Embryonic facial prominence (tissue), 1 donor: ENCODE data around the gene FBXO7.

ENCODE experiments used
- DNase-seq: peaks from one replicate; pipeline ENCODE4 v3.0.0-alpha.2; 2016; ENCODE audit errors: extremely low spot score

FBXO7 gene

DNA sequence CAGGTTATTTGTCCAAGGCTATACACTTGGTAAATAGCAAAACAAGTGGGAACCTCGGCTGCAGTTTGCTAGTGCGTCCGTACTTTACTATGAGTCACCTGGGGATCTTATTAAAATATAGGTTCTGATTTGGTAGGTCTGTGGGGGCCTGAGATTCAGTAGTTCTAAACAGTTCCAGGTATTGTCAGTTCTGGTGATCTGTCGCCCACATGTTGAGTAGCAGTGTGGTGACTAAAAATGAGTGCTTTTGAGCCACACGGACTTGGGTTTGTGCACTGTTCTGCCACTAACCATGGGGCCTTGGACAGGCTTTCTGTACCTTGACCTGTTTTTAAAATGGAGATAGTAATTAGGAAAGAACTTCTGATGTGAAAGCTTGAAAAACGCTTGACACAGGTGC lies 15.7 kb downstream of the FBXO7 start:
- no peak for DNase-seq

DNA sequence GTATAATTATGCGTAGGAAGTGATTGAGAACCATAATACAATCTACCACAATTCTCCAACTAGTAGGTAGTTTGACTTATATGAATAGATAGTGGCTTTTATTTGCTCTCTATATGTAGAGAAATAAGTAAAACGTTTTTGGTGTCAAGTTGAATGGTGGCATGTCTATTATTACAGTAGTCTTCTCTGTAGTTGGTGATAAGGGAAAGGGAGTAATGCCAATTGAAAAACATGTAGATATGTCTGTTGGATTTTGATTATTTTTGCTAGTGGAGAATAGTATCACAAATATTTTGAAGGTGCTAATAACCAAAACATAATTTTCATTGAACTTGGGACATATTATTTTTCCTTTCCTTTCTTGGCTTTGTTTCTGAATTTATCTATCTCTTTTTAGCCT lies 17.5 kb downstream of the FBXO7 start:
- no peak for DNase-seq

DNA sequence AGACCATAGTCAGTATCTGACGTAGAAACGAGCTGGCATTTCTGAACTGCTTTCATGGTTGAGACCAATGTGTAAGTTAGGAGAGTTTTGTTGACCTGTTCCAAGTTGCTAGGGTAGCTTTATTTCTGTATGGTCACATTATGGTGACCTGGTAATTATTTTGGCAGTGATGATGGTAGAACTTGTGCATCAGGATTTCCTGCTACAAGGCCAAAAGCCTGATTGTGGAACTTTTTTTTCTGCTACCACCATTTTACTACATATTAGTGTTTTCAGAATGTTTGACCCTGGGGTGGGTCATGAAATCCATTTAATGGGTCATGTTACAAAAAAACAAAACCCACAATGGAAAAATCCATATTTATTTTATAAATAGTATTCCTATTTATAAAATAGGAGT lies 18.9 kb downstream of the FBXO7 start:
- no peak for DNase-seq

DNA sequence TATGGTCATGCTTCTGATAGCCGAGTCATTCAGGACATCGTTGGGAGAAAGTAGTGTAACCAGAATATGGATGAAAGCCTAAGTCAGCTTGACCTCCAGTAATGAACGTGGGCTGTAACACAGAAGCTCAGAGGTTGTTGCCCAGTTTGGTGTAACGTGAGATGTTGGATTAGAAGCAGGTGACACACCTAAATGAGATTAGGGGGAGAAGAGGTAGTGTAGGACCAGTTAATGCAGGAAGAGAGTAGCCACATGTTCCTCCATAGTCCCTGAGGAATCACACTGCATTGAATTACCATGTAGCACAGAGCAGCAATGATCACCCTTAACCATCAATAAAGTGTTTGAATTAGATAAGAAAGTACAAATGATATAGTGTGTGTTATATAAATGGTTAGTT lies 20.4 kb downstream of the FBXO7 start:
- no peak for DNase-seq

DNA sequence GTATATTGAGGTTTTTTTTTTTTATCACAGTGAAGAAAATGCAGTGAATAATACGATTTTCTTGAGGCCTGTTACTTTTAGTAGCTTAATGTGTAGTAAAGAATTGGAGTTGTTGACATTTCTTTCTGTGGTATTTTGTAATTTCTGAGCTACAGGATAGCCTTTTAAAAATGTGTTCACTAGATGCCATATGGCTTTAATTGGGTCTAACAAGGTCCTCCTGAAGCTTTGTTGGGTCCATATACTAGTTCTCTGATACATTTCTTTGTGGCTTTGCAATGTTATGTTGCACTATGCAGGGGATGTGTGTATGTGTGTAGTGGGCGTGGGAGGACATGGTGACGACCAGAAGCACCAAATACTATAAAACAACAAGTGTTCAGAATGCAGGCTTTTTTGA lies 25.1 kb downstream of the FBXO7 start:
- no peak for DNase-seq

DNA sequence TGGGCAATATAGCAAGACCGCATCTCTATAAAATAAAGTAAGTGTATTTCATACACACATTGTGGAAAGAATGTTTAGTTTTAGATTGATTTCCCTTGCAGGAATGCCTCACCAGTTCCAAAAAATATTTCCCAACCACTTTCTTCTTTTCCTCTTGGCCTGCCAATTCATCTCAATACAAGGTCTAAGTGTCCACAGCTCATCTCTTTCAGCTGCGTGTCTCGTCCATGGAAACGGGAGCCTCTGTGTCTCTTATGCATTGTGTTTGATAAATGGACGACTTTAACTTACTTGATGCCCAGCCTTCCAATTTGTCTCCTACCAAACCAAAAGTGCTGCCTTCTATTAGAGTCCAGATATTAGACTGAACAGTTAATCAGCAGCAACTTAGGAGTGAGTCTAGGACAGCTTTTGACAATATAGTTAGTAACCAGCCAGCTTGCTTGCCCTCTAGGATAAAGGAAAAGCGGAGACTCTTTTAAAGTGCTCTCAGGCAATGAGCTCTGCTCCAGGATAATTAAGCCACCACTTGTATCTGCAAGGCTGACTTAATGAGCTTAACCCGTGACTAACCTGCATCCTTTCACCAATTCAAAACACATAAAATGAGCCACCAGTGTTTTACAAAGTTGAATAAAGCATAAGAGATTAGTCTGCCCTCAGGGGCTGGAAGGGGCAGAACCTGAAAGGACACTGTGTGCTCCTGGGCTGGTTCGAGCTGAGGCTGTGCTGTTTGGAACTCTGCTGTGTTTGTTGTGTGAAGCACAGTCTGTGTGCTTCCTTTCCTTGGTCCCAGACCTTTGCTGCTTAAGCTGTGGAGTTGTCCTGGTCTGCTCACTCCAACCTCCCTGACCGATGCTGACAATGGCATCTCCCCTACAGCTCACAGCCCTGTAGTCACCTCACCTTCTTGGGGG lies 27.5 kb downstream of the FBXO7 start:
- DNase-seq = no peak

DNA sequence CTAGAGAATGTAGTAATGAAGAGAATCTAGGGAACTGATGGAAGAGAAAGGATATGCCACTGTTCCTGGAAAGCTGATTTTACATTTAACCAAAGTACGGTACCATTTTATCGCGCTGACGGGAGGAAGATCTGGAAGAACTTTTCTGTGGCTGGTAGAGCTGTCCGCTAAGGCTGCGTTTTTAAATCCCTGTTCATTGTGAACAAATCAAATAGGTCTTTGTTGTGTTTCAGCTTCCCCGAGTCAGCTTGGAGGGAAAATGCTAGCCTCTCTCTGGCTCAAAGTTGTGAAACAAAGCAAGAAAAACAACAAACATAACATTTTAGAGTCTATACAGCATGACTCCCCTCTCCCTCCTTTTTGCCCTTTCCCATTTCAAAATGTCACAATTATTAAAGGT lies 34.4 kb downstream of the FBXO7 start:
- DNase-seq = no peak

DNA sequence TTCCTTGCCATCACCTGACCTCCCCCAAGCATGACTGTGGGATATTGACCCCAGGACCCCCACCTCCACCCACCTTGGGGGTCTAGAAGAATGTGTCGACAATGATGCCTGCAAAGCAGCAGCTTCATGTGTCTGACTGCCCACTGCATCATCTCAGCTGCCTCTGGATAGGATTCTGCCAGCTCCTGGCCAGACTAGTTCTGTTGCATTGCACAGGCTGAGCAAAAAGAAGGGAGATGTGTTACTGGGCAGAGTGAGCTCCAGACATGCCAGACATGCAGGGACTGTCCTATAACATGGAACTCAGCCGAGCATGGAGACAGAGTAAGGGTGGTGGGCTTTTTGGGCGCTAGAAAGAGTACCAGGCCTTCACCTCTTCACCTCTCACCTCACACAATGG lies 36.7 kb downstream of the FBXO7 start:
- no peak for DNase-seq

DNA sequence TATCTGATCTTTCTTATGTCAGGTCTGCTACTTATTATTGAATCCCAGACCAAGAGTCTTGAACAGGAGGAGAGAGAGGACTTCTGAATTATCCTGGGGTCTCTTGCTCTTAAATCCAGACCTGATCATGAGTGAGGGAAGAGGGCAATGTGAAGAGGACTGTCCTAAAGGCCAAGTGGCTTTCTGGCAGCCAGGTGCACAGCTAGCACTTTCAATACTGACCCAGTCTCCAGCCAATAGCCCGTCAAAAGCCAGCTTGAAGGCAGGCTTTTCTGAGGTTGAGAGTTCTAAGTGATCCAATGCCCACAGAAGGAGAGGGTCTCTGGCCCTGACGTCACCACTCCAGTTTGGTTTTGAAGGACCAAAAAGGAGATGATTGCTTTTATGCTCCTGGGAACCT lies 37.2 kb downstream of the FBXO7 start:
- DNase-seq = no peak

DNA sequence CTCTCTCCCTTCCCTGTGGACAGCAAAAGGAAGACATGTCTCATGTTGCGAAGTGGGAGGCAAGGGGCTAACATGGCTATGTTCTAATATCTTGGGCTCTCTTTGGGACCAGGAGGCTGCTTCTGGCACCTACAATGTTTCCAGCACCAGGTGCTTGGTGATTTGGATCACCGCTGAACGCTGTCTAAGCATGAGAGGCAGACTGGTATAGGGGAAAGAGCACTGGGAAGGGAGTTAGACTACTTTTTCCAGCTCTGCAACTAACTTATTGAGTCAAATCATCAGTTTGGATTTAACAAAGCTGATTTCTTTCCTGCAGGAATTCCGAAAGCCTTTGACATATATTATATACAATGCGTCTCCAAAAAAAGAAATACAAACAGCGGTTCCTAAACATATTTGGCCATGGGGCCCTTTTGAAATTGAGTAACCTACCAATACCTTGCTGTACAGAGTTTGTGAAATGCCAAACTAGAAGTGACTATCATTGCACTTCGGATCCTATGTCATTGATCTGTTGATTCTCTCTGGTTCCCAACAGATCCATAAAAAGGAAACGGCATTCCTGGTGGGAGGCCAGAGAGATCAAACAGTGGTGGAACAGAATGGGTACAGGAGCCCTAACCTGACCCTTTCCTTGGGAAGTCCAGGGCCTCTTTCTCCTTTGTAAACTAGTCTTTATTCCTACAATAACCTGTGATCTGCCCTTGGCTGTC lies 37.8 kb downstream of the FBXO7 start:
- DNase-seq = no peak

DNA sequence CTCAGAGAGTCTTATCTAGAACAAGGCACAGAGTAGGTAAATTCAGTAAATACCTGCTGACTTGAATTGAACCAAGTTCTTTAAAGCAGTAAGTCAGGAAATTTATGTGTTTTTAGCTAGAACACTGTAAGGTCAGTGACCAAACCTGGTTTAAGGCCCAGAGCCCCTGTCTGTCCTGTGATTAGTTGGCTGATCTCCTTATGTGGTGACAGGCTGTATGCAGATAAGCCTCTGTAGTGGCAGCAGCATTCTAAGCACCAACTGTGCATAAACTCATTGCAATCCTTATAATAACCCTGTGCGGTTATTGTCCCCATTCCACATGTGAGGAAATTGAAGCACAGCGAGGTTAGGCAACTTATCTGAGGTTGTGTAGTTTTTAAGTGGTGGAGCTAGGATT lies 40.5 kb downstream of the FBXO7 start:
- DNase-seq = no peak

DNA sequence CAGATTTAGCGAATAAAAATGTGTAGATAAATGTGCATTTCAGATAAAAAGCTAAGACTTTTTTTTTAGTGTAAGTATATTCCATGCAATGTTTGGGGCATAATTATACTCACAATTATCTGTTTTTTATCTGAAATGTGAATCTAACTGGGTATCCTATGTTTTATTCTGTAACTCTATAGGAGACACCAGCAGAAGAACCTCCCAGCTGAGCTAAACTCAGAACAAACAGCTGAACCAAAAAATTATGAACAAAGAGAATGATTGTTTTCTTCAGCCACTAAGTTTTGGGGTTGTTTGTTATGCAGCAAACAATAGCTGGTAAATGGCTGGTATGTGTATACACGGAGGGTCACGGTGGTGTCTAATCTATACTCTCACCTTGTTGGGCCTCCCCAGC lies 42.9 kb downstream of the FBXO7 start:
- no peak for DNase-seq

DNA sequence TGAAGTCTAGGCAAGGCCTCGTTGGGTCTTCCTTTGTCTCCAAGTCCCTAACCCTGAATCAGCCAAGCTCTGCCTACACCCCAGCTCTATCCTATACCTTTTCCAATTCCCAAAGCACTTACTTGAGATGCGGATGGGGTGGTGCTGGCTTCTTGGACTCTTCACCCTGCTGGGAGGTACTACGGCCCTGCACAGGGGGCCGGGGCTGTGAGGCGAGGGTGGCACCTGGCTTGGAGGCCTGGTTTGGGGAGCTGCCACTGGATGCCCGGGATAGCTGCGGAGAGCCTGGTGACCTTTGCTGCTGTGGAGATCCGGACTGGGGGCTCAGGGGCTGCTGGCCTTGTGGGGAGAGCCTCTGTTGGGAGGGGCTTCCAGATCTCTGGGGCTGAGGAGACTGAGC lies 43.3 kb downstream of the FBXO7 start:
- no peak for DNase-seq

DNA sequence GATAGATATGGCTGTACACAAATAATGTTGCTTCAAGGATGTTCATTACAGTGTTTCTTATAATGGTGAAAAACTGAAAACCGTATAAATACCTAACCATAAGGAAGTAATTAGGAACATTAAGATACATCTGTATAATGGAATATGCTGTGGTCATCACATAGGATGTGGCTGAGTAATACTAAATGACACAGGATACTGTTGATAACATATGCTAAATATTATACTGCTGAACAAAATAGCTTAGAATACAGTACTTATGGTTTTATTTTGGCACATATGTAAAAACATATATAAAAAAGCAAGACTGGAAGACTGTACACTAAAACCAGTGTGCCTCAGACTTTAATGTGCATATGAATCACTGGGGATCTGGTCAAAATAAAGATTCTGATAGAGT lies 43.8 kb downstream of the FBXO7 start:
- DNase-seq = no peak

DNA sequence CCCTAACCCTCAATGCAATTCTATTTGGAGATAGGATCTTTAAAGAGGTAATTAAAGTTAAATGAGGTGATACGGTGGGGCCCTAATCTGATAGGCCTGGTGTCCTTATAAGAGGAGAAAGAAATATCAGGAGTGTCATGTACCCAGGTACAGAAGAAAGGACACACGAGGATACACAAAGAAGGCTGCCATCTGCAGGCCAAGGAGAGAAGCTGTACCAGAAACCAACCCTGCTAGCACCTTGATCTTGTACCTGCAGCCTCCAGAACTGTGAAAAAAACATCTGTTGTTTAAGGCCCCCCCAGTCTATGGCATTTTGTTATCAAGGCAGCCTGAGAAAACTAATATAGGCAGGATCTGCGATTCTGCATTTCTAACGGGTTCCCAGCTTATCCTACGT lies 44.2 kb downstream of the FBXO7 start:
- no peak for DNase-seq

DNA sequence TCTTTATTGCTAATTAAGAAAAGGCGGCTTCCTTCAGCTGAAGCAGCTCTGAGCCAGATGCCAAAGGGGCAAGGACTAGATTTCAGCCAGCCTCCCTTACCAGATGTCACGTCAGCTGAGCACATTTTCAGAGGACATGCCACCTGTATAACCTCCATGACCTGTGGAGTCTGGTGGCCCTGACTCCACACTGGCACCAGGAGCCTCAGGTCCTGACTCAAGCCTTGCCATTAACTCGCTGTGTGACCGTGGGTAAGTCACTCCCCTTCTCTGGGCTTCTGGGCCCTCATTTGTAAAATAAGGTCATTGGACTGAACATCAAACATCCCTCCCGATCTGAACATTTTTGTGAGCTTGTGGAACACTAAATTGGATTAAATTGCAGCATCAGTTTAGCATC lies 46.0 kb downstream of the FBXO7 start:
- no peak for DNase-seq

DNA sequence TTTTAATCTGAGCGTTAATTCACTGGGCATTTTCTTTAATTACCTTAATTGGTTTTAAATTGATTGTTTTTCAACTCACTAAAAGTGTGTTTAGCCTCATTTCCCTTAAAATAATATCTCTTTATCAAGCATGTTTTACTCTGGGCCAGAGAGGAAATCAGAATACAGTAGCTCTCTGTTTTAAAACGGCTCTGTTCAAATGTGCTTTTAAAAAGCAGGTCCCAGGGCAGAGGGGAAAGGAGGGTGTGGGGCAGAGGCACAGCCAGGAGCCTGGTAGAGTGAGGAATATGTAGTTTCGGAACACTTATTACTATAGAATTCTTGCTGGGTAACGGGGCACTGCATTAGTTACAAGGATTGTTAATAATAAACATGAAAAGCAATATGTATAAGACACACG lies 47.6 kb downstream of the FBXO7 start:
- DNase-seq = no peak

DNA sequence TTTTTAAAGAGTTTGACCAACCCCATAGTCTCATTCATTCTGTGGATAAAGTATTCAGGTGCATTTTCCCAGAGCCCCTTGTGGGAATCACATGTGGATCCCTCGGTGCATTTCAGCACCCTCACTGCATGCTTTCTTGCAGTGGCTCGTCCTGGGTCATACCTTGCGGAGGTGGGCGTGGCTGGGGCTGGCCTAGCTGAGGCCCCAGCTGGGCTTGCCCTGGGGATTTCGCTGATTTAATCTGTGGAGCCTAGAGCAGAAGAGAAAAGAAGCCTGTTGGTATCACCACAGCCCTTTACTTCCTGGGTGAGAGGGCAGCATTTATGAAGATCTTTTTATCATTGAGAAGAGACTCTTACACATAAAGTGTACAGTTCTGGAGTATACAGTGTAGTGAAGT lies 53.1 kb downstream of the FBXO7 start:
- no peak for DNase-seq

DNA sequence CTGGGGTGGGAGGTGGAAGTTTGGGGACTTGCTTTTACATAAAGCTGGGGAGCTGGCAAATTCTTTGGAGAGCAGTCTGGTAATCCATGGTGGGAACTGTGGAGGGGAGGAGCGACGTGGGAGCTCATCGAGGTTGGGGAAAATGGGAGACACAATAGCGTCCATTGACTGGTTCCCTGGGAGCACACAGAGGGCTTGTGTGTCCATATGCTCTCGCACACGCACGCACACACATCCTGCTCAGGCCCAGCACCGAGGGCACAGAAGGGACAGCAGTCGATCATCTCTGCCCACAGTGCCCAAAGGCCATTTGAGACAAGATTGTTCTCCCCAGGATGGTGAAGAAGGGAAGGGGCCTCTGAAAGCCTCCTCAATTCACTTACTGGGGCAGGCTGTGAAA lies 53.7 kb downstream of the FBXO7 start:
- DNase-seq = no peak

DNA sequence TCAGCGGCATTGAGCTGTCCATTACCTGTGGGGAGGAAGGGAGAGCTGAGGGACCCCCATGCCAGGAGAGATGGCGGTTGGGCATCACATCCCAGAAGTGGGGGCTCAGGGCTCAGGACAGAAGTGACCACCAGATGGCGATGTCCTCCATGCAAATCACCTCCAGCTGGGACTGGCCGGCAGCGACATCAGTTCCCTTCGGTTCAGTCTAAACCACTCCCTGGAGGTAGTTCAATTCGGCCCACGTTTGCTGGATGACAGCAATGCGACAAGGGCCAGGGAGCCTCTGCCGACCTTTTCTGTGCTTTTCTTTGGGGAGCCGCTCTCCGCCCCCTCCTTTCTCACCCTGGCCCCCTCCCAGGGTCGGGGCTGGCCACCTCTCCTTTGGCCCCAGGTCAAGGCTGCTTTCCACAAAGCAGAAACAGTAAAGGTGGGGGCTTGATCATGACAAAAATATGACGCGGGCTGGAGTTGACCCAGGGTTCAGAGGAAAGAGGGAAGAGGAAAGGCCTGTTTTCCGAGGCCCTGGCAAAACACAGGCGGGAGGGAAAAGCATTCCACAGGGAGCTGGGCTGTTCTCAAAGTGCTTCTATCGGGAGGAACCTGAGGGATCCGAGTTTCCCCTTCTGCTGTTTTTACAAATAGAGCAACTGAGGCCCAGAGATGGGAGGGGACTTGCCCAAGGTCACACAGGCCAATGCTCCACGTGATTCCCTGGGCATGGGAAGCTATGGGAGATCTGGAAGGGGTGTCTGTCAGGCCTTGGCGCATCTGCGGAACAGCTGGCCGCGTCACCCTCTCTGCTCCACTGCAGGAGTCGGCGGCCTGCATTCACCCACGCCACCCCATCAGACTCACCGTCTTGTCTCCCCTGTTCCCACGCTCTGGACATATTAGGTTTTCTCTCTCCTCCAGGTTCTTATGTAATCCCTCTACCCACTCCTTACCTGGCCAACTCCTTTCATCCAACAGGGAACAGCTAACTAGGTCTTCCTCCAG lies 54.7 kb downstream of the FBXO7 start:
- DNase-seq = peak; percentile 66

DNA sequence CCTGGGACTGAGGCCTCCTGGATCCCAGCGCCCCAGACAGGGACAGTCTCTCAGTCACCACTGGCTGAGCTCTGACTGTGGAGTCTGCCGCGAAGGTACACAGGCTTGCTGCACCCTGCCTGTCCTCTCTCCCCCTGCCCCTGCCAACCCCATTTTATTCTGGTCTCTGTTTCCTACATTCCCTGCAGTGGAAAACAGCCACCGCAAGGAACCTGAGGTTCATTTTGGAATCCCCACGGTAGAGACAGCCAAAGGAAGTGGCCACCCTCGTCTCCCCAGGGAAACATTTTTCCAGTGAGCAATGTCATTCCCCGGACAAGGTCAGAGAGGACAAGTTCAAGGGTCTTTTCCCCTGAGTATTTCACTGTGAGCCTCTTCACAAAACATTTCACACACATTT lies 56.6 kb downstream of the FBXO7 start:
- DNase-seq = no peak
